Thymus (tissue), 11 donors: ENCODE measurements around the gene CUL7. TPM values are rescaled to one million over a fixed set of nuclear protein-coding genes. Genes with fewer than 3 reads are reported as not detected.

ENCODE experiments used
- DNase-seq, 9 donors: peaks; one replicate each; pipeline ENCODE4 v3.0.0-alpha.2; 2013; ENCODE audit warnings: low spot score in 9 of 9, low read depth in 6 of 9, missing footprints in 1 of 9
- H3K27ac ChIP-seq, 2 donors: one replicate each; pipeline ENCODE4 v1.5.1; 2013; ENCODE audit warnings: control low read depth in 1 of 2, low read depth in 1 of 2, low read length in 1 of 2, mild to moderate bottlenecking in 1 of 2, moderate library complexity in 1 of 2
- H3K27me3 ChIP-seq, 2 donors: one replicate each; pipeline ENCODE4 v1.5.1; 2013; ENCODE audit warnings: low read length in 1 of 2; ENCODE audit not compliant: control insufficient read depth in 2 of 2, insufficient read depth in 1 of 2
- H3K36me3 ChIP-seq, 2 donors: one replicate each; pipeline ENCODE4 v1.5.1; 2013; ENCODE audit warnings: low read length in 1 of 2, mild to moderate bottlenecking in 1 of 2, moderate library complexity in 1 of 2; ENCODE audit not compliant: control insufficient read depth in 2 of 2, insufficient read depth in 2 of 2
- H3K4me1 ChIP-seq, 2 donors: one replicate each; pipeline ENCODE4 v1.5.1; 2013; ENCODE audit warnings: low read length in 2 of 2; ENCODE audit not compliant: control insufficient read depth in 2 of 2, insufficient read depth in 2 of 2
- H3K4me3 ChIP-seq, 2 donors: one replicate each; pipeline ENCODE4 v1.5.1; 2013; ENCODE audit warnings: low read length in 2 of 2, control low read depth in 1 of 2, mild to moderate bottlenecking in 1 of 2
- H3K9me3 ChIP-seq, 2 donors: one replicate each; pipeline ENCODE4 v1.5.1; 2013; ENCODE audit warnings: low read length in 1 of 2, mild to moderate bottlenecking in 1 of 2; ENCODE audit not compliant: control insufficient read depth in 2 of 2, insufficient read depth in 1 of 2
- WGBS: extraction: QIAGEN DNeasy Blood & Tissue Kit; methylation state at CpG from one replicate; pipeline ENCODE4 v1.1.7; 2013; 5-methylcytosine and 5-hydroxymethylcytosine counted together
- polyA plus RNA-seq: library from polyadenylated mRNA; stranded (reverse); fragments of 200-250 nt; gene quantifications from one replicate; pipeline ENCODE4 v1.2.3, GENCODE V29; 2013
- total RNA-seq: library from RNA; stranded (reverse); fragments of 120-200 nt; gene quantifications from one replicate; pipeline ENCODE4 v1.2.4, GENCODE V29; 2013
- donor health status: healthy.

Gene CUL7
- total and polyA plus RNA-seq, 2 donors = 5.5 to 9.4 TPM

DNA sequence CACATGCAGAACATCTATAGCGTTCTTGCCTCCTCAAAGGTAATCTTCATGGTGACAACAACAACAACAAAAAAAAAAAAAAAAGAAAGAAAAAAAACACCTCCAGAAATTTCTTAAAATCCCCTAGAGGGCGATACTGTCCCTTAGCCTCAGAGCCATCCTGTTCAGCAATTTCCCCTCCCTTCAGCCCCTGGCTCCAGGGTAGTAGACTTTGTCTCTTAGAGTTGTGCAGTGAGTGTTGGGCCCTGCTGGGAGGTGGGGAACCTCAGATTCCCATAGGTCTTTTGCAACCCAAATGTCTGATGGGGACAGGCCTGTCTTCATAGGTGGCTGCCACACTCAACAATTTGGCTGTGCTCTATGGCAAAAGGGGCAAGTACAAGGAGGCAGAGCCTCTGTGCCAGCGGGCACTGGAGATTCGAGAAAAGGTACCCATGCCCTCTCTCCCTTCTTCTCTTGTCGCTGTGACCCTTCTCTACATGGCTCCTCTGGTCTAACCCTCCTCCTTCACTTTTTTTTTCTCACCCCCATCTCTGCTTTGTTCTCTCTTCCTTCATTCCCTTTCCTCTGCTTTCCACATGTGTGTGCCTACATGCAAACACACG is 16.5 kb upstream of the CUL7 start:
- H3K4me3 ChIP-seq = peak overlapping the region in 1 of 2 donors; percentile 11
- peak overlapping the region in 1 of 2 donors; percentile 52 for H3K27ac ChIP-seq
- H3K36me3 ChIP-seq = peaks cover 26 to 39% of the 10 kb centered on the region in 2 donors
- H3K9me3 ChIP-seq = no peaks in the 10 kb centered on the region
- H3K27me3 ChIP-seq = no peaks in the 10 kb centered on the region
- H3K4me1 ChIP-seq = peaks cover 4 to 37% of the 10 kb centered on the region in 2 donors
- WGBS = 73% methylated on average over 6 of the region's 6 CpGs
- peak; percentile 47 to 91 (median 71) for DNase-seq

GRCh38 chr6:43062818-43063217 is 9.2 kb upstream of the CUL7 start:
- no peaks in the 10 kb centered on the region for H3K27me3 ChIP-seq
- no peak for DNase-seq
- no peak overlapping the region for H3K27ac ChIP-seq
- H3K4me1 ChIP-seq = peaks cover 14 to 23% of the 10 kb centered on the region in 2 donors
- no peak overlapping the region for H3K4me3 ChIP-seq
- 98% methylated on average over 12 of the region's 12 CpGs for WGBS
- peaks cover 25 to 28% of the 10 kb centered on the region in 2 donors for H3K36me3 ChIP-seq
- H3K9me3 ChIP-seq = no peaks in the 10 kb centered on the region

DNA sequence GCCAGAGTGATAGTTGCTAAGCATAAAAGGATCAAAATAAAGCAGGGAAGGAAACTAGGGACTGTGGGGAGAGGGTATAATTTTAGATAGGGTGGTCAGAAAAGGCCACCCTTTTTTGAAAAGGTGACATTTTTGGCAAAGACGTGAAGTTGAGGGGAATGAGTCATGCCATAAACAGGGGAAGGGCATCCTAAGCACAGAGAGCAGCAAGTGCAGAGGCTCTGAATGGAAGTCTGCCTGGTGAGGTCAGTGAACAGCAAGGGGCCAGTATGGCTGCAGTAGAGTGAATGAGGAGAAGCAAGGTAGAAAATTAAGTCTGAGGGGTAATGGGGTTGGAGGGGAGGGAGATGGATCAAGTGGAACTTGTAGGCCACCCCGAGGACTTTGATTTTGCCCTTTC is 8.2 kb upstream of the CUL7 start:
- Histone ChIP-seq H3K36me3 (peaks cover 32 to 33% of the 10 kb centered on the region in 2 donors), H3K27me3 (no peaks in the 10 kb centered on the region), H3K4me3 (no peak overlapping the region), H3K4me1 (peaks cover 14 to 23% of the 10 kb centered on the region in 2 donors), H3K27ac (no peak overlapping the region), H3K9me3 (no peaks in the 10 kb centered on the region)
- no peak for DNase-seq
- WGBS = 95% methylated on average over 2 of the region's 2 CpGs

DNA sequence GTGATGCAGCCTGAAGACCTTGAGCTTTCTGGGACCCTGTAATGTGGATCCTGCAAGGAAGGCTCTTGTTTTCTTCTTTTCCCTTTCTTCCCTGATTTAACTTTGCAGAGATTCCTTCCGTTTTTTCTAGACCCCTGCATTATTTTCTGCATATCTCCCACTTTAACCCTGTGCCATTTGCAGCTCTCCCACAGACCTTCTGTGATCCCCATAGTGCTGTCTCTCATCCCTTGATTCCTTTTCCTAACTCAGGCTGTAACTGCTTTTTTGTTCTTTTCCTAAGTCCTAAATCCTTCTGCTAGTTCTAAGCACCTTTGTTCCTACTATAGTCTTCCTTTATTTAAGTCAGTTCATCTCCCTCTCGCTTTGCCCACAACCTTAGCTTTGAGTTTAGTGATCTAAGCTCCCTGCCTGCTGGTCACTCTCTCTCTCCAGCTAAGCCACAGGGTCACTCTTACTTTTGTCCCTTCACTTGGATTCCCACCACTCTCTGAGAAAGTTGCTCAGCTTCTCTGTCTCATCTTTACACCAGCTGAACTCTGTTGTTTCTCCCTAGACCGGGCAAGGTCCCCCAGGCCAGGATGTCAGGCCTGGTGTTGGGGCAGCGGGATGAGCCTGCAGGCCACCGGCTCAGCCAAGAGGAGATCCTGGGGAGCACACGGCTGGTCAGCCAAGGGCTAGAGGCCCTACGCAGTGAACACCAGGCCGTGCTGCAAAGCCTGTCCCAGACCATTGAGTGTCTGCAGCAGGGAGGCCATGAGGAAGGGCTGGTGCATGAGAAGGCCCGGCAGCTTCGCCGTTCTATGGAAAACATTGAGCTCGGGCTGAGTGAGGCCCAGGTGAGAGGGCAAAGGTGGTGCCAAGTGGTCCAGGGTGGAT is 7.3 kb upstream of the CUL7 start:
- Histone ChIP-seq H3K27ac (no peak overlapping the region), H3K9me3 (no peaks in the 10 kb centered on the region), H3K27me3 (no peaks in the 10 kb centered on the region), H3K4me1 (peaks cover 14 to 23% of the 10 kb centered on the region in 2 donors), H3K4me3 (peak overlapping the region in 1 of 2 donors; percentile 71), H3K36me3 (peaks cover 30 to 36% of the 10 kb centered on the region in 2 donors)
- no peak for DNase-seq
- 96% methylated on average over 12 of the region's 12 CpGs for WGBS

DNA sequence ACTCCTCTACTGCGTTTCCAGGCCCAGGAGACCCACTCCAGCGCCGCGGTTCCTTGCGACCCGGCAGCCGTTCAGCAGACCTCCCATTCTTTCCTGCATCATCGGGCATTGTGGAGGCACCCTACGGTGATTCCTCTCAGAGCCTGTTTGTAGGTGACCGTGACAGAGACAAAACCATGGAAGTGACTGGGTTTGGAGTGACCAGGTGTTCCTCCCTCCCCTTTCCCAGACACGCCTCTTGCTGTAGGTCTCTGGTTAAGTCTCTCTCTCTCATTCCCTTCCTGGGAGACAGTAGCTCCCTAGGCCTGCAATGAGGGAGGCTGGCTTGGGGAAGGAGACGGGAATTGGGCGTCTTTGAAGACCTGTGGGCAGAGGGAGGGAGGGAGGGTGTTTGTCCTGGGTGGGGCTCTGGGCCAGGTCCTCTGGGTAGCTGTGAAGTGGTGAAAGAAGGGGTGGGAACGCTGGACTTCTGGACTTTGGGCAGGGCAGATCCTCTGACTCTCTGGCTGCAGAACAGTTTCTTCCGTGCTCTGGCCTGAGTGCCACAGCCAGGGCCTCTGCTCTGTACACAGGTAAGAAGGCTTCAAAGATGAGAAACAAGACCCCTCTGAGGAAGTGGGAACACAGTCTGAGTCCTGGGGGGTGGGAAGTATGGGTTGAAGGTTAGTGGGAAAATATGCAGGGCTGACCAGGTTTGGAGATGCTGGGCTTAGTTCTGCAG is 6.5 kb upstream of the CUL7 start:
- peak overlapping the region; percentile 71 to 96 for H3K4me3 ChIP-seq
- 22% methylated on average over 15 of the region's 15 CpGs for WGBS
- H3K27me3 ChIP-seq = no peaks in the 10 kb centered on the region
- H3K36me3 ChIP-seq = peaks cover 27 to 36% of the 10 kb centered on the region in 2 donors
- DNase-seq = no peak
- peaks cover 14 to 23% of the 10 kb centered on the region in 2 donors for H3K4me1 ChIP-seq
- H3K27ac ChIP-seq = peak overlapping the region; percentile 83 to 92
- H3K9me3 ChIP-seq = no peaks in the 10 kb centered on the region

DNA sequence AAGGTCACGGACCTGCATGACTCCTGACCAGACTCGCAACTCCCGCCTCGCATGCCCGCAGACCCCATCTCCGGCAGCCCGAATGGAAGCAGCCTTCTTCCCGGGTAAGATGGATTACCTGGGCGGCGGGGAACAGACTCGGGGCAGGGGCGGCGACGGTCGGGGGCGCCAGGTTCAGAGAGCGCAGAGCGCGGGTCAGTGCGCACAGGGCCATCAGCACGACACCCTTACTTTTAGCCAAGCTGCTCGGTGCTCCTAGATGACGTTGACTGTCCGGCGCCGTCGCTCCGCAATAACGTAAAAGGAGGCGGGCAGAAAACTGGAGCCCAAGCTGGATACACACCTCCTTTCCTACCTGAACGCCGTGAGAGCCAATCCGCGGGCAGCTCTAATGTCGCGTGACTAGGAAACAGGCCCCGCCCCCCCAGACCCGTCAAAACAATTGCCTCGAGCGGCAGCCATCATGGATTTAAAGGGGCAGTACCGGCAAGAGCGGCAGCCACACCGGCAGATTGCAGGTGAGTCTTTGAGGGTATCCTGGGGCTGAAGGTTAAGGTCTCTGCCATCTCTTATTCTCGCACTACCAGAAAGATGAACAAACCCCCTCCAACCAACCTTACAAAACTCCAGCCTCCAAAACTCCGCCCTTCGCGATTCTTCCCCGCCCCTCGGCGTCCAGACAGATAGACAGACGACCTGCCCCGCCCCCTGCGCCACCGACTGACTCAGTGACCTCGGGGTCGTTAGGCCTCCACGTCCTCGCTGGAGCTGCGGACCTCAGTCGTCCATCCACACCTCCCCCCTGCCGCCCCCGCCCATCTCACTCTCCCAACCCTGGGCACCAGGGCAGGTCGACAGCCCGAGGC is 5.8 kb upstream of the CUL7 start, which contains the start of the genes KLC4 and MRPL2:
Gene KLC4 (plus strand): TSS at position 464 of the 866 bp plus-strand sequence. CDS start 1,705 bp downstream, outside the sequence.
Gene MRPL2 (minus strand): TSS at position 267 of the 866 bp plus-strand sequence. CDS start 53 bp downstream, at position 214.
- DNase-seq = peak; percentile 97 to 99 (median 98)
- no peaks in the 10 kb centered on the region for H3K27me3 ChIP-seq
- peaks cover 18 to 24% of the 10 kb centered on the region in 2 donors for H3K4me1 ChIP-seq
- H3K9me3 ChIP-seq = no peaks in the 10 kb centered on the region
- H3K4me3 ChIP-seq = peak within 1 kb of the TSS; percentile 71 to 96
- peak within 1 kb of the TSS; percentile 83 to 92 for H3K27ac ChIP-seq
- under 1% methylated on average over 64 of the region's 64 CpGs for WGBS
- peaks cover 24 to 32% of the 10 kb centered on the region in 2 donors for H3K36me3 ChIP-seq

DNA sequence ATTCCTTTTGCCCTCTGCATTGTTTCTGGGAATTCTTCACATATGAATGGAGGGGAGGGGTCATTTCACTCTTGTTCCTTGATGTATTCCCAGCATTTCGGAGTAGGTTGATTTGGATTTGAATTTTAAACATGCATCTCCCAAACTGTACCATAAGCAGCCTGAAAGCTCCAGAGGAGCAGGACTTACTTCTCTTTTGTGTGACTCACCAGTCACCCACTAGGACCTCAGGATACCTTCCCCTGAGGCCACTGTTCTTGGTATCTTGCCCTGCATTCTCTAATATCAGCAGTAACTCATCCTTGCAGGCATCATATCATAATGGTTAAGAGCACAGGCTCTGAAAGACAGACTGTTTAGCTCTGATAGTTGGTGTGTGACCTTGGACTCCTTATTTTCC is 4.9 kb upstream of the CUL7 start:
- Histone ChIP-seq H3K4me1 (peaks cover 21 to 31% of the 10 kb centered on the region in 2 donors), H3K27ac (no peak overlapping the region), H3K9me3 (no peaks in the 10 kb centered on the region), H3K27me3 (no peaks in the 10 kb centered on the region), H3K4me3 (peak overlapping the region; percentile 71 to 96), H3K36me3 (peaks cover 20 to 32% of the 10 kb centered on the region in 2 donors)
- WGBS = 95% methylated on average over 1 of the region's 1 CpG
- DNase-seq = no peak

DNA sequence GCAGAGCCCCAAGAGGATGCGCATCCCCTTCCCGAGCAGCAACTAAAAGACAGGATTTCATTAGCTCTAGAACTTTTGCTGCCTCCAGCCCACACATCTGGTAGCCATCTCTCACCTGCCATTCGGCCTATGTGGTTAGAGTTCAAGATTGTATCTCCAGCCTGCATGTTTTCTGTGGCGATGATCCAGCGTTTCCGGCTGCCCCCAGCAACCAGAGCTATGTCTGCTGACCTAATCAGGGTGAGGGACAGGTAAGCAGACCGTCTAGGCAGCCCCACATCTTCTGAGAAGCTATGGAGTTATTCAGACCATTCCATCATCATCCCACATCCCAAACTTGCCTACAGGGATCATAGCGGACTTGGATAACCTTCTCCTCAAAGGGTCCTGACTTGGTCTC is 2.3 kb upstream of the CUL7 start:
- 92% methylated on average over 8 of the region's 8 CpGs for WGBS
- no peak overlapping the region for H3K4me3 ChIP-seq
- no peak for DNase-seq
- no peaks in the 10 kb centered on the region for H3K27me3 ChIP-seq
- H3K36me3 ChIP-seq = peaks cover 17 to 31% of the 10 kb centered on the region in 2 donors
- no peak overlapping the region for H3K27ac ChIP-seq
- H3K9me3 ChIP-seq = no peaks in the 10 kb centered on the region
- peaks cover 28 to 50% of the 10 kb centered on the region in 2 donors for H3K4me1 ChIP-seq
